ENCODE measurements around the gene KRT7.

KRT7 gene
- 0.24 to 1.1 reads per million in 2 experiments for total RNA-seq

GRCh38 chr12:52232674-52233461 is at the start of gene KRT7:
Gene KRT7, plus strand, starts transcription at chr12:52233243. Its CDS starts 54 bp downstream, at chr12:52233297.
- no peak for DNase-seq (ENCODE audit: low read depth)

GRCh38 chr12:52183544-52183910 is 49.5 kb upstream of the KRT7 start:
- DNase-seq (ENCODE audit: low read depth): no peak

DNA sequence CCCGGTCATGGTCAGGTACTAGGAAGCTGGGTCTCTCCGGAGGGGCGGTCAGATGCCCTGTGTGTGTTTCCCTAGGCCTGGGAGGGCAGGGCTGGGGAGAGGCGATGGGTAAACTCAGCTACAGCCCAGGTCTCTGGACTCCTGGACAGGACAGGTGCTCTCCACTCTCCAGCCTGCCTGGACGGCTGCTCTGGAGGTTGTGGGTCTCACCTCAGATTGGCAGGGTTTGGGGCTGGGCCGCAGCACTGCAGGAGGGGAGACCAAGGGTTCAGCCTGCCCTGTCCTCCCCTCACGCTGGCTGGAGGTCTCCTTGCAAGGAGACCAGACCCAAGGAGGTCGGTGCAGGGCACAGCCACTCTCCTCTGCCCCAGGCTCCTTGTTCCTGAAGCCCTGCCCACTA is 49.1 kb upstream of the KRT7 start:
- DNase-seq (ENCODE audit: low read depth): no peak

DNA sequence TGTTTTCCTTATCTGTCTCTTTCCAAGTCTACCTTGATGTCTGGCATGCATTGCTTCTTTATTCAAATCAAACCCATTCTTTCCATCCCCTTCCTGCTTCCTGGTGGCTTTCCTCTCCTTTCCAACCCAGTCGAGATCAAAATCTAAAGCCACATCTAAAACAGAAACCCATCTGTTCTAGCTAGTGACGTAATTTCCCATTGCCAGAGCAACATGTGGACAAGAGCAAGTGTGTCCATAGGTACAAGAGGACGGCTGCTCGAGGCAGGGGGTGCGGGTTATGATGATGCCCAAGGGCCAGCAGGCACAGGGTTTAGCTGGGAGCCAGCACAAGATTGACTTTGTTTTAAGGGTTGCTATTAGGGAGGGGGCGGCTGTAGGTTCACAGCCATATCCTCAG is 48.2 kb upstream of the KRT7 start:
- DNase-seq (ENCODE audit: low read depth): no peak

GRCh38 chr12:52185400-52185967 is 47.6 kb upstream of the KRT7 start:
- no peak for DNase-seq (ENCODE audit: low read depth)

- DNase-seq (ENCODE audit: low read depth): no peak
Observed at GRCh38 chr12:52186118-52186840, 46.8 kb upstream of the KRT7 start.

DNA sequence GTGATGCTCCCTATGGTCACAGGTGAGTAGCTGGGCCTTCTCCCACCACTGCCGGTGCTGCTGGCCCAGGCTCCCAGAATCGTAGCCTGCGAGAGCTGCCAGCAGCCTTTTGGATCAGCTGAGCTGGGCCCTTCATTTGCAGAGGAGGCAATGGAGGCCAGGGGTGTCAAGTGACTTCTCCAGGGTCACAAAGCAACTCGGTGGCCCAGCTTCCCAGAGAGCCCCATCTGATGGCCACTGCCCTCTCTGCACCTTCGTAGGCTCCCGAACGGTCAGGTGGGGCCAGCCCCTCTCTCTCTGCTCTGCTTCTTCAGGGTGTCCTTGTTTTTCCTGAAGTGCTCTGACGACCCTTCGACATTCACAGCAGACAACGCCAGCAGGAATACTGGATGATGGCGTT is 45.8 kb upstream of the KRT7 start:
- no peak for DNase-seq (ENCODE audit: low read depth)

- no peak for DNase-seq (ENCODE audit: low read depth)
Observed at GRCh38 chr12:52187640-52188039, 45.4 kb upstream of the KRT7 start.

- no peak for DNase-seq (ENCODE audit: low read depth)
Observed at GRCh38 chr12:52188658-52189057, 44.4 kb upstream of the KRT7 start.

- DNase-seq (ENCODE audit: low read depth): no peak
Observed at GRCh38 chr12:52189376-52190174, 43.5 kb upstream of the KRT7 start.

DNA sequence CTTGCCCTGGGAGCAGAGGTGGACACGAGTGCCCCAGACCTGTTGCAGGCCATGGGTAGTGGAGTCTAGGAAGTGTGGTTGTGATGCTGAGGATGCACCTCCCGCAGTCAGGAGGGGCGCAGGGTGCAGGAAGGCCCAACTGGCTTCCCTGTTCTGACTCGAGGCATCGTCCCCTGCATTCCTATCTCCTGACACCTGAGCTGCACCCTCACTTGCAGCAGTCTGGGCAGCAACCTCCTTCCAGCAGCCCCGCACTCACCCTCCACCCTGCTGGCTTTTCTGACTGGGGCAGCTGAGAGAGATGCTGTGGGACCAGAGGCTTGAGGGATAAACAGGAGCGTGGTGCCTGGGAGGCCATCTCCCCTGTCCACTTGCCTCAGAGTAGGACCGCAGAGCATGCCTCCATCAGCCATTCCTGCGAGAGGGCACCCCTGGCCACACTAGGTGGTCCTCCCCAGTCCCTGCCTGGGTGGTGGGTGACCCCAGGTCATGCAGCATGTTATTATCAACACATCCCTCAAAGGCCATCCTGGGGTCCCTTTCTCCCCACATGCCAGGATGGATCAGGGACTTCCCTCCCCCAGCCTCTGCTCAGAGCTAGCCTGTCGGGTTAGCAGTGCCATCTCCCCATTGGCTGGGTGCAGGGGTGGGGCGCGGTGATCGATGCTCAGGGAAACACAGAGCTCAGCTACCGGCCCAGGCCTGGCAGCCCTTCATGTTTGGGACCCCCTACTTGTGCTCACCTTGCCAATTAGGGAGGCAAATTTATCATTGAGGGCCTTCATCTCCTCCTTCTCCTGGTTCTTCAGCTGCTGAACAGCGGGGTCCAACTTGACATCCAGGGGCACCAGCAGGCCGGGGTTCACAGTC is 41.9 kb upstream of the KRT7 start:
- DNase-seq (ENCODE audit: low read depth): no peak

- DNase-seq (ENCODE audit: low read depth): no peak
Observed at GRCh38 chr12:52191841-52192791, 40.9 kb upstream of the KRT7 start, which contains the start of gene KRT80. Gene KRT80, minus strand, starts transcription at chr12:52192014. Its CDS starts 112 bp downstream, at chr12:52191902.

GRCh38 chr12:52193532-52193931 is 39.5 kb upstream of the KRT7 start:
- no peak for DNase-seq (ENCODE audit: low read depth)

GRCh38 chr12:52193991-52194390 is 39.1 kb upstream of the KRT7 start:
- DNase-seq (ENCODE audit: low read depth): no peak

DNA sequence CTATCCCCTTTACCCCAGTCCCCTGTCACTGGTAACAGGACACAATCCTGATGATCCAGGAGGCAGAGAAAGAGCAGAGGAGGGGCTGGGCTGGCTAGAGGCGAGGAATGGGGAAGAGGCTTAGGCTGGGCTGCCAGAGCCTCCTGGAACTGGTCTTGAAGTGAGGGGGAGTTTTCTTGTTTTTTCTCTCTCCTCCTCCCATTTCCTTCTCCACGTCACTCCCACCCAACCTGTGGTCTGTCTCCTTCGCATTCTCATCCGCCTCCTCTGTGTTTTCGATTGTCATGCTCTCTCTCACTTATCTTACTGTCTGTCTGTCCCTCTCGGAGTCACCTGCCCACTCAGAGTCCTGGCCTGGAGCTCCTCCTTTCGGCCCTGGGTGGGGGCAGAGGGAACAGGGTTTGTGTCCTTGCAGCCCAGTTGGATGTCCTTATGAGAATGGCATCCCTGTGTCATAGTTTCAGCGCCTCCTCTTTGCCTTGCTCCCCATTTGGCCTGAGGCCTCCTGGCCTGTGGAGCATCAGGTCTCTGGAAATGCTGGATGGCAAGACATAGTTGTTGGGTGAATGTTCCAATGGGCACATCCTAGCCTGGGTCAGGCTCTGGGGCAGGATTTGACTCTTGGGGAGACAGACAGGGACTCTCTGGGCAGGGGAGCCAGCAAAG is 37.8 kb upstream of the KRT7 start:
- no peak for DNase-seq (ENCODE audit: low read depth)

DNA sequence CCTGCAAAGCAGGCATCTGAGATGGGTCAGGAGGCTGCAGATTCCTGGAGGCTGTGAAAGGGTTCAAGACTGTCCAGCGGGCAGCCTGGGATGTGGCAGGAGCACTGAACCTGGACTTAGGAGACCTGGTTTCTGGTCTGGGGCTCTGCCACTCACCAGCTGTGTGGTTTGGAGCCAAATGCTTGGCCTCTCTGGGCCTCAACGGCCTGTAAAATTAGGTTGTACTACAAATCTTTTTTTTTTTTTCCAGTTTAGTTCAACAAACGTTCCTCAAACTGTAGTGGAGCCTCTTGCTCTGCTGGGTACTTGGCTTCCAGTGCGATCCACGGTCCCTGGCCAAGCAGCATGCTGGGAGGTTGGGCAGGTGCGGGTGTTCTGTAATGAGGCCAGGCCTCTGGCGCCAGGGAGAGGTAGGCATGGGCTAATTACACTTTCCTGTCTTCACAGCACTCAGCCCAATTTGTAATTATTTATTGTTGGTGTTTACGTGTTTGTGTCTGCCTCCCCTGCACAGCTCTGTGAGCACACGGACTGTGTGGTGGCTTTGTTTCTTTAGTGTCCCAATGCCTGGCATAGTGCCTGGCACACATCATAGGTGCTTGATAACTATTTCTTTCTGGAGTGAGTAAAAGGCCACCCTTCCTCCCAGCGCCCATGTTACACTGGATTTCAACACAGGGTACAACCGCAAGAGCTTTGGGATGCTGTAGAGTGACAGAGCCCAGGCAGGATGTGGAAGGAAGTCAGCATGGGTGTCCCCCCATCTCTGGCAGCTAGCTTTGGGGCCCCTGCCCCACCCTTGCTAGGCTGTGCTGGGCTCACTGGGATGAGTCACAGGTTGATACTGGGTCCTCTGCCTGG is 35.4 kb upstream of the KRT7 start:
- DNase-seq (ENCODE audit: low read depth): no peak

DNA sequence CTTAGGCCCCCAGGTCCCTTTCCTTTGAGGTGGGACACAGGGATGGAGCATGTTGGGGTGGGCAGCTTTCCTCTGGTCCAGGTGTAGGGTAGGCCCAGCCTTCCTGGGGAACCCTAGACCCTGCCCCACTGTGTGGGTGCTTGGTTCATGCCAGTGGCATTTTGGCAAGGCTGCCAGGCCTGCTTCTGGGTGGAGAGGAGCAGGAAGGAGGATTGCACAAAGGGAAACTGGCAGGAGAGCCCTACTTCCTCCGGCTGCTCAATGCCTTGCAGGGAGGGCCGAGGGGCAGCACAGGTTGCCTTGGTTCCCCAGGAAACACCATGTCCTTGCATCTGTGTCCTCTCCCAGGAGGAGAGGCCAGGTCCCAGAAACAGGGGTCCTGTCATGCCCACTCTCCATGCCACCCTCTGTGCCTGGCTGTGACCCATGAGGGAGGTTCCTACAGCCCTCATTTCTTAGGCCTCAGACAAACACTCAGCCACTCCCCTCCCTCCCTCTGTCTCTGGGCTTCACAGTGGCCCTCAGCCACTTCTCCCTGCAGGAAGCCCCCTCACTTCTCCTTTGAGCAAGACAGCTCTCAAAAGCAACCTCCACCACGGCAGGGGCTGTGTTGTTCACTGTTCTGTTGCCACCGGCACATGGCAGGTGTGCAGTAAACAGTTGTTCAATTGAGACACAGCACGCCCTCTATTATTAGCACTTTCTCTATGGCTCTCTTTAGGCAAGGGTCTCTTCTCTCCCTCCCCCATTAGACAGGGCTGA is 34.4 kb upstream of the KRT7 start:
- DNase-seq (ENCODE audit: low read depth): no peak
